Parathyroid adenoma (tissue), 2 donors: ENCODE results near the gene GALNT4.
A peak's percentile ranks its signal among the peaks of the same experiment; 100 is the strongest.

ENCODE experiments used
- H2AFZ ChIP-seq: fragments of 300-600 bp; sonication (generic); one replicate; pipeline ENCODE4 v1.7.0; 2017; ENCODE audit warnings: antibody characterized with exemption, mild to moderate bottlenecking
- H3K27ac ChIP-seq: fragments of 300-600 bp; sonication (generic); one replicate; pipeline ENCODE4 v1.7.0; 2017
- H3K27me3 ChIP-seq: fragments of 300-600 bp; sonication (generic); one replicate; pipeline ENCODE4 v1.7.0; 2017; ENCODE audit warnings: low read length; ENCODE audit not compliant: control insufficient read depth, insufficient read depth
- H3K36me3 ChIP-seq: fragments of 300-600 bp; sonication (generic); one replicate; pipeline ENCODE4 v1.7.0; 2017; ENCODE audit warnings: low read length; ENCODE audit not compliant: control insufficient read depth, insufficient read depth
- H3K4me1 ChIP-seq: fragments of 300-600 bp; sonication (generic); one replicate; pipeline ENCODE4 v1.7.0; 2017; ENCODE audit warnings: control low read depth
- H3K4me2 ChIP-seq: fragments of 300-600 bp; sonication (generic); one replicate; pipeline ENCODE4 v1.7.0; 2017; ENCODE audit warnings: low read length
- H3K4me3 ChIP-seq: fragments of 300-600 bp; sonication (generic); one replicate; pipeline ENCODE4 v1.7.0; 2017; ENCODE audit warnings: low read depth, low read length
- H3K79me2 ChIP-seq: fragments of 300-600 bp; sonication (generic); one replicate; pipeline ENCODE4 v1.7.0; 2017; ENCODE audit warnings: control low read depth
- H3K9ac ChIP-seq: fragments of 300-600 bp; sonication (generic); one replicate; pipeline ENCODE4 v1.7.0; 2017; ENCODE audit warnings: mild to moderate bottlenecking
- H3K9me3 ChIP-seq: fragments of 300-600 bp; sonication (generic); one replicate; pipeline ENCODE4 v1.7.0; 2017; ENCODE audit warnings: low read length; ENCODE audit not compliant: control insufficient read depth
- CTCF ChIP-seq: fragments of 300-600 bp; sonication (generic); IDR thresholded peaks from one replicate; pipeline ENCODE4 v1.7.0; 2017; ENCODE audit warnings: antibody characterized with exemption, mild to moderate bottlenecking
- donor health status: primary hyperparathyroidism.

Gene GALNT4

GRCh38 chr12:89544681-89545184 is 20.1 kb upstream of the GALNT4 start:
- Histone ChIP-seq H3K4me3 (no peak overlapping the region), H2AFZ (peak overlapping the region; percentile 45), H3K9ac (no peak overlapping the region), H3K27ac (peak overlapping the region; percentile 43), H3K4me1 (peaks cover 23% of the 10 kb centered on the region), H3K9me3 (no peaks in the 10 kb centered on the region), H3K27me3 (no peaks in the 10 kb centered on the region), H3K4me2 (no peak overlapping the region), H3K79me2 (no peaks in the 10 kb centered on the region), H3K36me3 (no peaks in the 10 kb centered on the region)
- no peak for TF ChIP-seq CTCF

DNA sequence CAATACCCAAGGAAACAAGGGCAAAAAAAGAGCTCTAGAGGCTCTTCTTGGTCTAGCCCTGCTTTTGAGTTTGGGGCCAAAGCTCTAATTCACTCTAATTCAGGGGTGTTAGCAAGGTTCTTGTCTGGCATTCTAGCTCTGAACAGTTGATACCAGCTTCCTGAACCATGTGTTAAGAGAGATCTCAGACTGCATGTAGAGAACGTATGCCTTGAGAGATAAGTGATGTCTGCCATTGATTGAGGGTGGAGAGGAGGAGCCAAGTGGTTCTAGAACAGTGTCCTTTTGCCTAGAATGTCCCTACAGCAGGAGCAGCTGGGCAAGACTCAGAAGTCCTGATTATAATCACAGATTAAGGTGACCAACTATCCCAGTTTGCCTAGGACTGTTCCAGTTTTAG is 19.4 kb upstream of the GALNT4 start:
- no peaks in the 10 kb centered on the region for H3K9me3 ChIP-seq
- no peaks in the 10 kb centered on the region for H3K79me2 ChIP-seq
- H3K4me2 ChIP-seq = no peak overlapping the region
- no peaks in the 10 kb centered on the region for H3K27me3 ChIP-seq
- H3K27ac ChIP-seq = no peak overlapping the region
- peaks cover 24% of the 10 kb centered on the region for H3K4me1 ChIP-seq
- H3K36me3 ChIP-seq = no peaks in the 10 kb centered on the region
- no peak overlapping the region for H3K4me3 ChIP-seq
- H3K9ac ChIP-seq = no peak overlapping the region
- H2AFZ ChIP-seq = no peak overlapping the region
- no peak for TF ChIP-seq CTCF

DNA sequence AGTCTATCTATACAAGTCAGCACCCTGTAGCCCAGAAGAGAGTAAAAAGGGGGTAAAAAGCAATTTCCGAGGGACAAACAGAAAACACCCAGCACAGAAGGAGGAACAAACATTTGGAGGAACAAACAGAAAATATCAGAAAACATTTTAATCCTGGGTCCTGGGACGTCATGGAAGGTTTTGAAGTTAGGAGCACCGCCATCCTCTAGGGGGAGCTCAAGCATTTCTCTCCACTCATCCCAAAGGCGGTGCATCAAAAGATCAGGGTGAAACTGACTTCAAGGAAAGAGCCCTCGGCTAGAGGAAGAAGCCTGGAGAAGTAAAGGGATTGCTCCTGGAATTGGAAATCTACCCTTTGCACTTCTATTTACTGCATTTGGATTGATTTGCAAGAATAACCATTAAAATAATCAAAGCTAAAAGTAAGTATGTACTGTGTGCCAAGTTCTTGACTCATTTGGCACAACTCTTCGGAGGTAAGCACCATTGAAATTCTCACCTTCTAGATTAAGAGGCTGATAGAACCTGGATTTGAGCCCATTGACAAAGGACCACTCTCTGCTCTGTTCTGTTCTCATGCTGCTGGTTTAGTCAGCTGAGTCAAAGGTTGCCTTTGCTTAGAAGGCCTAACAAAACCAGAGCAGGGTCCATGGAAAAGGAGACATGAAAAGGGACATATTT is 18.5 kb upstream of the GALNT4 start:
- Histone ChIP-seq H3K9me3 (no peaks in the 10 kb centered on the region), H3K4me1 (peaks cover 24% of the 10 kb centered on the region), H3K4me3 (no peak overlapping the region), H3K79me2 (no peaks in the 10 kb centered on the region), H3K36me3 (no peaks in the 10 kb centered on the region), H3K27ac (no peak overlapping the region), H3K4me2 (no peak overlapping the region), H3K9ac (no peak overlapping the region), H2AFZ (no peak overlapping the region), H3K27me3 (no peaks in the 10 kb centered on the region)
- TF ChIP-seq CTCF = peak; percentile 89

GRCh38 chr12:89542236-89542635 is 17.6 kb upstream of the GALNT4 start:
- Histone ChIP-seq H3K4me3 (no peak overlapping the region), H3K27ac (no peak overlapping the region), H3K4me2 (no peak overlapping the region), H3K4me1 (peaks cover 24% of the 10 kb centered on the region), H2AFZ (no peak overlapping the region), H3K27me3 (no peaks in the 10 kb centered on the region), H3K9me3 (no peaks in the 10 kb centered on the region), H3K79me2 (no peaks in the 10 kb centered on the region), H3K36me3 (no peaks in the 10 kb centered on the region), H3K9ac (no peak overlapping the region)
- no peak for TF ChIP-seq CTCF

GRCh38 chr12:89540586-89540985 is 16.0 kb upstream of the GALNT4 start:
- Histone ChIP-seq H3K4me3 (no peak overlapping the region), H3K9me3 (no peaks in the 10 kb centered on the region), H3K79me2 (no peaks in the 10 kb centered on the region), H3K4me2 (no peak overlapping the region), H3K9ac (no peak overlapping the region), H3K27me3 (no peaks in the 10 kb centered on the region), H3K4me1 (peaks cover 18% of the 10 kb centered on the region), H2AFZ (no peak overlapping the region), H3K36me3 (no peaks in the 10 kb centered on the region), H3K27ac (peak overlapping the region; percentile 22)
- TF ChIP-seq CTCF = no peak
